ENCODE results near the gene EEF2K.

Gene EEF2K

DNA sequence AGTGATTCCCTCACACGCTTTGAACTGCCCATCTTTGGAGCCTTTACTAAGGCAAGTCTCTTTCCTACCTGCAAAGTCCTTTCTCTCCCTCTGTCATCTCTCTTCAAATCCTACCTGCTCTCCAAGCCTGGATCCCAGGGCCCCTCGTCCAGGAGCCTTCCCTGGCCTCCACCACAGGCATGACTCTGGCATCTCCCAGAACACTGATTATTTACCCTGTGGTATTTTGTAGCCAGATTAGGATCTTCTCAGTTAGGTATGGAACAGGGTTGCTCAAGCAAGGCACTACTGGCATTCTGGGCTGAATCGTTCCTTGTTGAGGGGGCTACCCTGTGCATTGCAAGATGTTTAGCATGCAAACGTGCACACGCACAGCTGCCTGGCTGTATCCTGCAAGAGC lies 59.3 kb downstream of the EEF2K start:
- no peak for TF ChIP-seq CTCF (IDR thresholded peaks at IDR 0.05; ENCODE audit: insufficient read depth, low read depth, low read length, missing control alignments)
- no peak overlapping the region for H3K4me3 ChIP-seq (ENCODE audit: low read depth, low read length)
- no peak for DNase-seq (ENCODE audit: low read depth)

GRCh38 chr16:22266546-22266945 lies 60.5 kb downstream of the EEF2K start:
- no peak for TF ChIP-seq CTCF (IDR thresholded peaks at IDR 0.05; ENCODE audit: insufficient read depth, low read depth, low read length, missing control alignments)
- no peak overlapping the region for H3K4me3 ChIP-seq (ENCODE audit: low read depth, low read length)
- no peak for DNase-seq (ENCODE audit: low read depth)

GRCh38 chr16:22267764-22268163 lies 61.7 kb downstream of the EEF2K start:
- DNase-seq (ENCODE audit: low read depth): no peak
- TF ChIP-seq CTCF (IDR thresholded peaks at IDR 0.05; ENCODE audit: insufficient read depth, low read depth, low read length, missing control alignments): no peak
- no peak overlapping the region for H3K4me3 ChIP-seq (ENCODE audit: low read depth, low read length)

- no peak for TF ChIP-seq CTCF (IDR thresholded peaks at IDR 0.05; ENCODE audit: insufficient read depth, low read depth, low read length, missing control alignments)
- no peak overlapping the region for H3K4me3 ChIP-seq (ENCODE audit: low read depth, low read length)
- peak; percentile 13 for DNase-seq (ENCODE audit: low read depth)
Measured at GRCh38 chr16:22270525-22270924, 64.4 kb downstream of the EEF2K start.

DNA sequence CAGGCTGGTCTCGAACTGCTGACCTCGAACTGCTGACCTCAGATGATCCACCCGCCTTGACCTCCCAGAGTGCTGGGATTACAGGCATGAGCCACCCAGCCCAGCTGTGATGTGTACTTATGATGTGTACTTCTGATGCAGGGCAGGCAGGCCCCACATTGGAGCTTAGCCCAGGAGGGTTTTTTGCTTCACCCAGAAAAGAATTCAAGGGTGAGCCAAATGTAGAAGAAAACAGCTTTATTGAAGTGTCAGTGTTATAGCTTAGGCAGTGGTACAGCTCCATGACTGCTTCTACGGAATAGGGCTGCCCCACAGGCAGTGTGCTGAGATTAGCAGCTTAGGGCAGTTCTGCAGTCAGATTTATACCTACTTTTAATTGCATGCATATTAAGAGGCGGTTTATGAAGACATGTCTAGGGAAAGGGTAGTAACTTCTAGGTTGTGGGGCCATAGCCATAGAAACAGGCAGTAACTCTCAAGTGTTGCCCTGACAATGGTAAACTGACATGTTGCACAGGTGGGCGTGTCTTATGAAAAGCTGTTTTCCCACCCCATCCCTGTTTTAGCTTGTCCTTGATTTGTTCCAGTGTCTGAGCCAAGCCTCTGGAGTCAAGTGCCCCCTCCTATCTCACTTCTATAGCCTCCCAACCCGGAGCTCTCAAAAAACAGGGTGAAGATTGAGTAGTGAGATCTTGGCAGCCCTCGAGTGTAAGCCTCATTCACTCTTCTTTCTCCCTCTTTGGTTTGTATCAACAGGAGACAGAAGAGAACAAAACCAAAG lies 67.0 kb downstream of the EEF2K start:
- H3K4me3 ChIP-seq (ENCODE audit: low read depth, low read length): no peak overlapping the region
- TF ChIP-seq CTCF (IDR thresholded peaks at IDR 0.05; ENCODE audit: insufficient read depth, low read depth, low read length, missing control alignments): no peak
- no peak for DNase-seq (ENCODE audit: low read depth)

GRCh38 chr16:22274916-22275315 lies 68.8 kb downstream of the EEF2K start:
- DNase-seq (ENCODE audit: low read depth): no peak
- H3K4me3 ChIP-seq (ENCODE audit: low read depth, low read length): no peak overlapping the region
- TF ChIP-seq CTCF (IDR thresholded peaks at IDR 0.05; ENCODE audit: insufficient read depth, low read depth, low read length, missing control alignments): no peak
